22Rv1 (cell line): ENCODE measurements around the gene DHRS9.

Experiments used
- CTCF ChIP-seq: fragments of 450-650 bp; IDR thresholded peaks from 2 replicates; pipeline ENCODE4 v1.5.1; 2017; ENCODE audit warnings: mild to moderate bottlenecking
- ZFX ChIP-seq: fragments of 450-650 bp; IDR thresholded peaks from 2 replicates; pipeline ENCODE4 v1.6.1; 2017; ENCODE audit warnings: antibody characterized with exemption, borderline replicate concordance

DNA sequence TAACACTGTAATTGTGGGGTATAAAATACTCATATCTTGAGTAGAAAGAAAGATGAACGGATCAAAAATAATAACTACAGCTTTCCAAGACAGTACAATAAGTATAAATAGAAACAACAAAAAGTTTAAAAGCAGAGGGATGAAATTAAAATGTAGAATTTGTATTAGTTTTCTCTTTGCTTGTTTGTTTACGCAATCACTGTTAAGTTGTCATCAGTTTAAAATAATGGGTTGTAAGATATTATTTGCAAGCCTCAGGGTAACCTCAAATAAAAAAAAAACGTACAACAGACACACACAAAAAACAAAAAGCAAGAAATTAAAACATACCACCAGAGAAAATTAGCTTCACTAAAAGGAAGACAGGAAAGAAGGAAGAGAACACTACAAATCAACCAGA, 20.2 kb upstream of the DHRS9 start:
- TF ChIP-seq CTCF (no peak), ZFX (no peak)
